GM12865 (cell line): ENCODE data around the gene MS4A6A.
"Not testable (repeated sequence)": the region's sequence is repeated elsewhere in the genome, so short reads cannot be mapped to it uniquely, and the experiment has no call there.

Experiments
- DNase-seq: peaks from one replicate; pipeline ENCODE4 v3.0.0; 2010; ENCODE audit warnings: low read depth
- H3K4me3 ChIP-seq: 2 replicates; pipeline ENCODE4 v1.5.1; 2011; ENCODE audit warnings: mild to moderate bottlenecking, low read depth, low read length, control low read depth
- TF ChIP-seq, protein P1 (sequence below): IDR thresholded peaks from 2 replicates; pipeline ENCODE4 v1.5.1; 2011; ENCODE audit warnings: low read length, control low read depth, low read depth, inconsistent platforms; ENCODE audit not compliant: insufficient read depth; ENCODE audit errors: missing control alignments

MS4A6A gene

DNA sequence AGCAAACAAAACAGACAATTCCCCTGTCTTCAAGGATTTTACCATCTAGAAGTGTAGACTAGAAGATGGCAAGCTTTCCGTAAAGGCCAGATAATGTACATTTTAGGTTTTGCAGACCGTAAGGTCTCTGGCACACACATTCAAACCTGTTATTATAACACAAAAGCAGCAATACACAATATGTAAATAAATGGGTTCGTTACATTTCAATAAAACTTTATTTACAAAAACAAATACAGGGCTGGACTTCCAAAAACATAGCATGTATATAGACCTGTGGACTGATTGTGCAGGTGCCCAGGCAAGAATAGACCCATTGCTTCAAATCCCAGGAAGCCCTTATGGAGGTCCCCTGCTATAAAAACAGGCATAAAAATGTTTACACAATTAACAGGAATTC lies 27.1 kb upstream of the MS4A6A start:
- no peak overlapping the region for H3K4me3 ChIP-seq
- no peak for DNase-seq
- TF ChIP-seq, protein P1, sequence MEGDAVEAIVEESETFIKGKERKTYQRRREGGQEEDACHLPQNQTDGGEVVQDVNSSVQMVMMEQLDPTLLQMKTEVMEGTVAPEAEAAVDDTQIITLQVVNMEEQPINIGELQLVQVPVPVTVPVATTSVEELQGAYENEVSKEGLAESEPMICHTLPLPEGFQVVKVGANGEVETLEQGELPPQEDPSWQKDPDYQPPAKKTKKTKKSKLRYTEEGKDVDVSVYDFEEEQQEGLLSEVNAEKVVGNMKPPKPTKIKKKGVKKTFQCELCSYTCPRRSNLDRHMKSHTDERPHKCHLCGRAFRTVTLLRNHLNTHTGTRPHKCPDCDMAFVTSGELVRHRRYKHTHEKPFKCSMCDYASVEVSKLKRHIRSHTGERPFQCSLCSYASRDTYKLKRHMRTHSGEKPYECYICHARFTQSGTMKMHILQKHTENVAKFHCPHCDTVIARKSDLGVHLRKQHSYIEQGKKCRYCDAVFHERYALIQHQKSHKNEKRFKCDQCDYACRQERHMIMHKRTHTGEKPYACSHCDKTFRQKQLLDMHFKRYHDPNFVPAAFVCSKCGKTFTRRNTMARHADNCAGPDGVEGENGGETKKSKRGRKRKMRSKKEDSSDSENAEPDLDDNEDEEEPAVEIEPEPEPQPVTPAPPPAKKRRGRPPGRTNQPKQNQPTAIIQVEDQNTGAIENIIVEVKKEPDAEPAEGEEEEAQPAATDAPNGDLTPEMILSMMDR = no peak

GRCh38 chr11:60208951-60209350 lies 26.1 kb upstream of the MS4A6A start:
- TF ChIP-seq, protein P1 = no peak
- no peak for DNase-seq
- no peak overlapping the region for H3K4me3 ChIP-seq

- TF ChIP-seq, protein P1 = no peak
Measured at GRCh38 chr11:60208146-60208895, 25.4 kb upstream of the MS4A6A start.

DNA sequence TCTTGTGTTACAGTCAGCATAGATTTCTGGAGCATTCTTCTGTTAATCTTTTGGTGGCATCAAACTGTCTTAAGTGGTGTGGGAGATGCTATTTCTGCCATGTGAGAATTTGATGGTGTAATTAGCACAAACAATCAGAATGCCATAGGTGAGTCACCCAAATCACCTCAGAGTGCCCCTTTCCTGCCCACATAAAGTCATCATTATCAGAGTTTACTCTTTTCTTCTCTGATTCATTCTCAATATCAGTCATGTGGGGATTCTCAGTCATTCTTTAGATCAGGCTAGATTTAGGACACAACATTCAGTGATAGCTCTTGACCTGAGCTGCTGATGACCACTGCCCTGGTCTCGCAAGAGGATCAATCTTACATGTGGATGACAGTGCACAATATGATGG lies 23.7 kb upstream of the MS4A6A start:
- H3K4me3 ChIP-seq = no peak overlapping the region
- TF ChIP-seq, protein P1 = no peak
- DNase-seq = peak; percentile 43

More at GRCh38 chr11:60208146-60208895, 25.4 kb upstream of the MS4A6A start:
- H3K4me3 ChIP-seq = no peak overlapping the region
- no peak for DNase-seq

DNA sequence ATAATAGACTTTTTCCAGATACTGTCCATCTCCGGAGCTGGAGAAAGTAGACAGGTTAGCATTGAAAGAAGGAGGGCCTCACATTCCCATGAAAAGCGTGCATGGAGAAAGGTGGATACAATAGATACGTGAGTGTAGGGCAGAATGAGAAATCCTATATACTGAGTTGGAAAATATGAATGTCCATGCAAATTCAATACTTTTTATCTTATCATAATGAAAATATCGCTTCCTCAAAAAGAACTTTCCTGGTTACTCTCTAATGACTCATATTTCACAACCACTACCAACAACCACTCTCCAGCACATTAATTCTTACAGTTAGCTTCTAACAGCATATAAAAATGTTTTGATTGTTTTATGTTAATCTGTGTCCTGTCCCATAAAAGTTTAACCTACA lies 22.0 kb upstream of the MS4A6A start:
- peak; percentile 24 for DNase-seq
- no peak overlapping the region for H3K4me3 ChIP-seq
- TF ChIP-seq, protein P1 = no peak

DNA sequence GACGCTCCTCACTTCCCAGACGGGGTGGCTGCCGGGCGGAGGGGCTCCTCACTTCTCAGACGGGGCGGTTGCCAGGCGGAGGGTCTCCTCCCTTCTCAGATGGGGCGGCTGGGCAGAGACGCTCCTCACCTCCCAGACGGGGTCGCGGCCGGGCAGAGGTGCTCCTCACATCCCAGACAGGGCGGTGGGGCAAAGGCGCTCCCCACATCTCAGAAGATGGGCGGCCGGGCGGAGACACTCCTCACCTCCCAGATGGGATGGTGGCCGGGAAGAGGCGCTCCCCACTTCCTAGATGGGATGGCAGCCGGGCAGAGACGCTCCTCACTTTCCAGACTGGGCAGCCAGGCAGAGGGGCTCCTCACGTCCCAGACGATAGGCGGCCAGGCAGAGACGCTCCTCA lies 18.5 kb upstream of the MS4A6A start:
- not testable (repeated sequence) for H3K4me3 ChIP-seq, DNase-seq

DNA sequence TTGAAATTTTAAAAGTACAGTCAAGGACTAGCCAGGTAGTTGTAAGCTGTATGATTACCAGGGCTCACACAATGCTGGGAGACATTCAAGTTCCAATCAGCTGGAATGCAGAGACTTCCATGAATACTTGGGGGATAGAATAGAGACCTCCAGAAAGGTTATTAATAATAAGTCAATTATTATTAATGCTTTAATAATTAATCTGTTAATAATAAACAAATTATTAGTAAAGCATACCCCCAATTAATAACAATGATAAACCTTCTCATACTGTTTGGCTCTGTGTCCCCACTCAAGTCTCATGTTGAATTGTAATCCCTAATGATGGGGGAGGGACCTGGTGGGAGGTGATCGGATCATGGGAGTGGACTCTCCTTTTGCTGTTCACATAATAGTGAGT lies 14.6 kb upstream of the MS4A6A start:
- TF ChIP-seq, protein P1 = no peak
- no peak overlapping the region for H3K4me3 ChIP-seq
- no peak for DNase-seq
